Subcutaneous adipose tissue (tissue), 4 donors: ENCODE measurements around the gene FUT9. TPM values are rescaled to one million over a fixed set of nuclear protein-coding genes. Genes with fewer than 3 reads are reported as not detected.

Source experiments
- CTCF ChIP-seq: fragments of 450-650 bp; IDR thresholded peaks from one replicate; pipeline ENCODE4 v1.5.1; 2016; ENCODE audit warnings: low read depth, mild to moderate bottlenecking, control low read depth, antibody characterized with exemption, moderate library complexity
- total RNA-seq, 4 donors: library from RNA; depleted of rRNA; stranded (reverse); fragments of >200 nt; gene quantifications; one replicate each; pipeline ENCODE4 v1.1.0, GENCODE V29; 2016

The FUT9 gene
- total RNA-seq, 4 donors from 2014 or later, result not detected

GRCh38 chr6:96066376-96066775 lies 50.6 kb downstream of the FUT9 start:
- TF ChIP-seq CTCF, result no peak

GRCh38 chr6:96073555-96073954 lies 57.8 kb downstream of the FUT9 start:
- no peak for TF ChIP-seq CTCF

GRCh38 chr6:96074006-96074405 lies 58.2 kb downstream of the FUT9 start:
- no peak for TF ChIP-seq CTCF

GRCh38 chr6:96075826-96076225 lies 60.1 kb downstream of the FUT9 start:
- no peak for TF ChIP-seq CTCF

- TF ChIP-seq CTCF, result no peak
Measured at GRCh38 chr6:96086745-96087144, 71.0 kb downstream of the FUT9 start.

- TF ChIP-seq CTCF, result no peak
Measured at GRCh38 chr6:96089173-96089572, 73.4 kb downstream of the FUT9 start.

GRCh38 chr6:96094077-96094476 lies 78.3 kb downstream of the FUT9 start:
- no peak for TF ChIP-seq CTCF

- no peak for TF ChIP-seq CTCF
Measured at GRCh38 chr6:96099069-96099468, 83.3 kb downstream of the FUT9 start.
